ENCODE measurements around the gene AURKAIP1.
A peak's percentile ranks its signal among the peaks of the same experiment; 100 is the strongest.

AURKAIP1 gene

DNA sequence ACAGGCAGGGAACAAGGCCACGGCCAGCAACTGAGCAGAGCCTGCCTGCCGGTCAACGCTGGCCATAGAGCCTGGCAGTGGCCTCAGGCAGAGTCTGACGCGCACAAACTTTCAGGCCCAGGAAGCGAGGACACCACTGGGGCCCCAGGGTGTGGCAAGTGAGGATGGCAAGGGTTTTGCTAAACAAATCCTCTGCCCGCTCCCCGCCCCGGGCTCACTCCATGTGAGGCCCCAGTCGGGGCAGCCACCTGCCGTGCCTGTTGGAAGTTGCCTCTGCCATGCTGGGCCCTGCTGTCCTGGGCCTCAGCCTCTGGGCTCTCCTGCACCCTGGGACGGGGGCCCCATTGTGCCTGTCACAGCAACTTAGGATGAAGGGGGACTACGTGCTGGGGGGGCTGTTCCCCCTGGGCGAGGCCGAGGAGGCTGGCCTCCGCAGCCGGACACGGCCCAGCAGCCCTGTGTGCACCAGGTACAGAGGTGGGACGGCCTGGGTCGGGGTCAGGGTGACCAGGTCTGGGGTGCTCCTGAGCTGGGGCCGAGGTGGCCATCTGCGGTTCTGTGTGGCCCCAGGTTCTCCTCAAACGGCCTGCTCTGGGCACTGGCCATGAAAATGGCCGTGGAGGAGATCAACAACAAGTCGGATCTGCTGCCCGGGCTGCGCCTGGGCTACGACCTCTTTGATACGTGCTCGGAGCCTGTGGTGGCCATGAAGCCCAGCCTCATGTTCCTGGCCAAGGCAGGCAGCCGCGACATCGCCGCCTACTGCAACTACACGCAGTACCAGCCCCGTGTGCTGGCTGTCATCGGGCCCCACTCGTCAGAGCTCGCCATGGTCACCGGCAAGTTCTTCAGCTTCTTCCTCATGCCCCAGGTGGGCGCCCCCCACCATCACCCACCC is 43.7 kb downstream of the AURKAIP1 start, which contains the start of gene TAS1R3:
TAS1R3 (plus strand) TSS at position 213 of the 898 bp plus-strand sequence; CDS start at position 279, 66 bp downstream.
- DNase-seq = no peak

DNA sequence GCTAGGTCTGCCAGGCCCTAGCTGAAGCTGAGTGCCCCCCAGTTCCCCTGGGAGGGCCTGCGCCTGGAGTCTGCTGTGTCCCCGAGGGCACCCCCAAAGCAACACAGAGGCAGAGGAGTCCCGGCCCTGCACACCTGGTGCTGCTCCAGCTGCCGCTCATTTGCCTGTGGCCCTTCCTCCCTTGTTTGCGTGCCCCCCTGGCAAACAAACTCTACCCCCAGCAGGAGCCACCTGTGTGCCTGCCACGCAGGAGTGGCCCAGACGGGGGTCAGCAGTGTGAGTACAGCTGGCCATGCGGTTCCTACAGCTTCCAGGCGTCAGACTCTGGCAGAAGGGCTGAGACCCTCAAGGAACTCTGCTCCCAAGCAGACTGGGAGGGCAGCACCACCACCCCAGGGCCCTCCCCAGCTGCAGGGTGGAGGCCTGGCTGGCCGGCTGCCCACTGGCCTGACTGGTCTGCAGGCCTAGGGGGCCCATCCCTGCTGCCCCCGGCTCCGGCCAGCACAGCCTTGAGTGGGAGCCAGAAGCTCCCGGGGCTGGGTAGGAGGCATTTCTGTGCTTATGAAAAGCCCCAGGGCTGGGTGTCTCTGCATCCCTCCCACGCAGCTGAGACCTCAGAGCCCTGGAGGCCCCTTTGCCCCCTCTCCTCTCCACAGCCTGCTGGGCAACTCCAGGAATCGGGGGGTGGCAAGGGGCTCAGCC is 44.5 kb downstream of the AURKAIP1 start:
- DNase-seq = no peak

DNA sequence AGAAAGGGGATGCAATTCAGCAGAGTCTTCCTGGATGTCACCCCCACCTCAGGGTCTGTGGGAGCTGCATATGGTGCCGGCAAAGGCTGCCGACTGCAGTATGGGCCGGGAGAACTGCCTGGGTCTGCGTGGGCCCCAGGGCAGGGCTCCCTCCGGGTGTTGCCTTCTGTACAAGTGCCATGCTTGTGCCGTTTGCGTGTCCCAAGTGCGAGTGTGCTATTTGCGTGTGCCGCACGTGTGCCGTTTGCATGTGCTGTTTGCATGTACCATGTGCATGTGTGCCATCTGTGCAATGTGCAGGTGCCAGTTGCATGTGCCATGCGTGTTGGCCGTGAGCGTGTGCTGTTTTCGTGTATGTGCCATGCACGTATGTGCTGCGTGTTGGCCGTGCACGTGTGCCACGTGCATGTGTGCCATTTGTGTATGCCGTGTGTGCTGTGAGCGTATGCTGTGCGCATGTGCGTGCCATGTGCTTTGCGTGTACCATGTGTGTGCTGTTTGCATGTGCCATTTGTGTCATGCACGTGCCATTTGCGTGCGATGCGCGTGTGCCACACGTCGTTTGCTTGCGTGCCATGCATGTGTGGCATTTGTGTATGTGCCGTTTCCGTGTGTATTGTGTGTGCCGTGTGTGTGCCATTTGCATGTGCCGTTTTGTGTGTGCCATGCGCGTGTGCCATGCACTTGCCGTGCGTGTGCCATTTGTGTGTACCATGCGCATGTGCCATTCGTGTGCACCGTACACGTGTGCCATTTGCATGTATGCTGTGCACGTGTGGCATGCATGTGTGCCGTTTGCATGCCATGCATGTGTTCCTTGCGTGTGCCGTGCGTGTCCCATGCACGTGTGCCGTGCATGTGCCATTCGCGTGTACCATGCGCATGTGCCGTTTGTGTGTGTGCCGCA is 45.5 kb downstream of the AURKAIP1 start:
- DNase-seq = no peak

DNA sequence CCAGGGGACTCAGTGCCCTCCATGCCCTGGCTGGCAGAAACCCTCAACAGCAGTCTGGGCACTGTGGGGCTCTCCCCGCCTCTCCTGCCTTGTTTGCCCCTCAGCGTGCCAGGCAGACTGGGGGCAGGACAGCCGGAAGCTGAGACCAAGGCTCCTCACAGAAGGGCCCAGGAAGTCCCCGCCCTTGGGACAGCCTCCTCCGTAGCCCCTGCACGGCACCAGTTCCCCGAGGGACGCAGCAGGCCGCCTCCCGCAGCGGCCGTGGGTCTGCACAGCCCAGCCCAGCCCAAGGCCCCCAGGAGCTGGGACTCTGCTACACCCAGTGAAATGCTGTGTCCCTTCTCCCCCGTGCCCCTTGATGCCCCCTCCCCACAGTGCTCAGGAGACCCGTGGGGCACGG is 46.8 kb downstream of the AURKAIP1 start:
- DNase-seq = no peak

DNA sequence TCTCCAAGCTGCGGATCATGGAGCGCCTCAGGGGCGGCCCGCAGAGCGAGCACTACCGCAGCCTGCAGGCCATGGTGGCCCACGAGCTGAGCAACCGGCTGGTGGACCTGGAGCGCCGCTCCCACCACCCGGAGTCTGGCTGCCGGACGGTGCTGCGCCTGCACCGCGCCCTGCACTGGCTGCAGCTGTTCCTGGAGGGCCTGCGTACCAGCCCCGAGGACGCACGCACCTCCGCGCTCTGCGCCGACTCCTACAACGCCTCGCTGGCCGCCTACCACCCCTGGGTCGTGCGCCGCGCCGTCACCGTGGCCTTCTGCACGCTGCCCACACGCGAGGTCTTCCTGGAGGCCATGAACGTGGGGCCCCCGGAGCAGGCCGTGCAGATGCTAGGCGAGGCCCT is 47.7 kb downstream of the AURKAIP1 start:
- DNase-seq = no peak

DNA sequence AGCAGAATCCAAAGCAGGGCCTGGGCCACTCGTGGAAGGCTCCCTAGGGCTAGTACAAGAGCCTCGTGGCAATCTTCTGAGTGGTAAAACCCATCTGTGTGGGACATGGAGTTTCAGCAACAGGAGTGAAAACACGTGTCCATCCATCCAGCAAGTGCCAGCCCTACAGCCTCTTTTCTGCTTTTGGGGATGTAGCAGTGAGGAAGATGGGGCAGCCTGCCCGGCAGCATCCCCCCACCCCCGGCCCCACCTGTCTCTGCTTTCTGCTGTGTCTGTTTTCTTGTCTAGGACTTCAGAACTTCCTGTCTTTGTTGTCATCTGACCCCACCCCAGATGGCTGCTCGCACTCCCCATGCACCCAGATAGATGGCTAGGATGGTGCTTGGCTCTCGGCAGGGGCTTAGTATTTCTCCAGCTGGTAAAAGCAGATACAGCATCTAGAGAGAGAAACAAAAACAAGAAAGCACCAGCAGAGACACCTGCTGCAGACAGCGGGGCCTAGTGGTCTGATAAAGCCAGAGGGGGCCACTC is 48.9 kb downstream of the AURKAIP1 start:
- DNase-seq = no peak

DNA sequence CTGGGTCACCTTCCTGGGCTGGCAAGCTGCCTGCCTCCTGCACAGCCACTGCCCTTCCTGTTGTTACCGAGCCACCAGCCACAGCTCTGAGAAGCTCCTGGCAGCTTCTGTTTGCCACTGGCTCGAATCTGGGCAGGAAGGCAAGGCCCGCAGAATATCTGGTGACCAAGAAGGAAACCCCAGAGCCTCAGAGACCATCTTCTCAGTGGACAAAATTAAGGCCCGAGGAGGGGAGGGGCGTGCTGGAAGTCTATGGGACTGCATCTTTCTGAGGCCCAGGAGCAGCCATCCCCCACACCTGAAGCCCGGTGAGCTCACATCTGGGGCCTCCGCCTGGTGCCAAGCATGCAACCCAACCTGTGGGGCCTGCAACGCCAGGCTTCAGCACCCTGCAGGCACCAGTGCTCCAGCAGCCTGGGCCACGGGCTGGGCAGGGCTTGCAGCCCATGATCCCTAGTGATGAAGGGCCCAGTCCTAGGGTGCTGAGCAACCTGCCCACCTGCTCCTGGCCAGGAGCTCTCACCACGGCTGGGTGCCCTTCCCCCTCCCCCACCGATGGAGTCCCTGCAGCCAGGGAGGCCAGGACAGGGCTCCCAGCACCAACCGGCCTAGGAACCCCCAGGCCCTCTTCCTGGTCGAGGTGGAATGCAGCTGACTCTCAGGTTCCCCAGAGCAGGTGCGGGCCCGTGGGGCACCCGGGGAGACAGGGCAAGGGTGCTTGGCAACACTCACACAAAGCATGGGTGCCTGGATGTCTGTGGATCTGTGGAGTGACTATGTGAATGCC is 49.5 kb downstream of the AURKAIP1 start:
- DNase-seq = no peak

DNA sequence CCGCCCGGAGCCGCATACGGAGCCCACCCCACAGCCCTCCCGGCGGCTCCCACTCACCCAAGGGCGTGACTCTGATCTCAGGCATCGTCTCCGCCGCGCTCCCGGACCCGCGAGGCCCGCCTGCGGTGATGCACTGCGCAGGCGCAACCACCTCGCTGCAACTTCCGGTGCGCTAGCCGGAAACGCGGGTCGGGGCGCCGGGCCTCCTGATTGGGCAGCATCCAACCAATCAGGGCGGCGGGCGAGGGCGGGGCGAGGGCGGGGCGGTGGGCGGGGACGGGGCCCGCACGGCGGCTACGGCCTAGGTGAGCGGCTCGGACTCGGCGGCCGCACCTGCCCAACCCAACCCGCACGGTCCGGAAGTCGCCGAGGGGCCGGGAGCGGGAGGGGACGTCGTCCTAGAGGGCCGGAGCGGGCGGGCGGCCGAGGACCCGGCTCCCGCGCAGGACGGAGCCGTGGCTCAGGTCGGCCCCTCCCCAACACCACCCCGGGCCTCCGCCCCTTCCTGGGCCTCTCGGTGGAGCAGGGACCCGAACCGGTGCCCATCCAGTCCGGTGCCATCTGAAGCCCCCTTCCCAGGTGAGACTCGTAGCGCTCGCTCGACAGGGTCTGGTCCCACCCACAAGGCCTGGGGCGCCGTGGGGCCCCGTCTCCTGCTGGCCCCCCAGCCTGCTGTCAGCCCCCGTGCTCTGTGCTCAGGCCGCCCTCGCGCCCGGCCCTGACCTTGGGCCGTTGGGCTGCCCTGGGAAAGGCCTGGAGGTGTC is 50.3 kb downstream of the AURKAIP1 start, which contains the start of the genes CPTP and INTS11:
CPTP (plus strand) TSS at position 279 of the 764 bp plus-strand sequence. CDS start 2,109 bp downstream, outside the sequence.
INTS11 (minus strand) TSS at position 137 of the 764 bp plus-strand sequence; CDS start at position 85, 52 bp downstream.
- DNase-seq = peak; percentile 96

DNA sequence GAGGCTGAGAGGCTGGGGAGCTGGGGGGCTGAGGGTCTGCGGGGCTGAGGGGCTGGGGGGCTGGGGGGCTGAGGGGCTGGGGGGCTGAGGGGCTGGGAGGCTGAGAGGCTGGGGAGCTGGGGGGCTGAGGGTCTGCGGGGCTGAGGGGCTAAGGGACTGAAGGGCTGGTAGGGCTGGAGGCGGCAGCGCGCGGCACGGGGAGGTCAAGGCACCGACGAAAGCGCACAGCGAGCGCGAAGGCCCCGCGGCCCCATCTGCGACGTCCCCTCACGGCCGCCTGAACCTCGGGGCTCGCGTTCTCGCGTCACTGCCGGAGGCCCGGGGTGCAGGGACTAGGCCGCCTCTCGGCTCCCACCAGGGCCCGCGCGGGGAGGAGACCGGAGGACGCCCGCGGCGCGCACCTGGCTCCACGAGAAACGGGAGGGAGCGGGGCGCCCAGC is 50.9 kb downstream of the AURKAIP1 start:
- no peak for DNase-seq

Data from islet precursor cell (in vitro differentiated cells).